ENCODE measurements around the gene SH3BP5L.

GRCh38 chr1:248792342-248792741 lies 33.4 kb downstream of the SH3BP5L start:
- TF ChIP-seq POLR2A (IDR thresholded peaks at IDR 0.05) (no peak), CTCF (IDR thresholded peaks at IDR 0.05) (no peak)

All from testis (tissue), 2 donors.